Right atrium auricular region (tissue), 2 donors: Measurements from ENCODE around the gene AGO4. TPM values are rescaled to one million over a fixed set of nuclear protein-coding genes. Genes with fewer than 3 reads are reported as not detected.

Experiments used
- DNase-seq: peaks from one replicate; pipeline ENCODE4 v3.0.0-alpha.2; 2019; ENCODE audit warnings: low spot score
- H3K27ac ChIP-seq, 2 donors: fragments of 200-600 bp; sonication (generic); 1 replicate in 1 of 2; 2 replicates in 1 of 2; pipeline ENCODE4 v1.5.1; 2016 to 2019
- H3K27me3 ChIP-seq, 2 donors: fragments of 200-600 bp; sonication (generic); one replicate each; pipeline versions ENCODE4 v1.5.1 to v1.6.0; 2017 to 2019
- H3K36me3 ChIP-seq: fragments of 200-600 bp; sonication (generic); one replicate; pipeline ENCODE4 v1.5.1; 2016
- H3K4me1 ChIP-seq, 2 donors: fragments of 200-600 bp; sonication (generic); one replicate each; pipeline versions ENCODE4 v1.5.1 to v1.6.0; 2017 to 2019
- H3K4me3 ChIP-seq, 2 donors: fragments of 200-600 bp; sonication (generic); 1 replicate in 1 of 2; 2 replicates in 1 of 2; pipeline ENCODE4 v1.5.1; 2017 to 2019; ENCODE audit warnings: mild to moderate bottlenecking in 1 of 2, moderate library complexity in 1 of 2
- H3K9me3 ChIP-seq, 2 donors: fragments of 200-600 bp; sonication (generic); one replicate each; pipeline ENCODE4 v1.5.1; 2019
- total RNA-seq, 2 donors: library from RNA; depleted of rRNA; stranded (reverse); fragments of >200 nt; gene quantifications; one replicate each; pipeline ENCODE4 v1.1.0, GENCODE V29; 2016
- TF ChIP-seq, protein P1 (sequence below), 2 donors: fragments of 200-600 bp; sonication (generic); IDR thresholded peaks; one replicate each; pipeline ENCODE4 v1.5.1; 2019; ENCODE audit warnings: antibody characterized with exemption in 2 of 2

Gene AGO4
- total RNA-seq, 2 donors from 2014 or later = 15.7 to 16.4 TPM

DNA sequence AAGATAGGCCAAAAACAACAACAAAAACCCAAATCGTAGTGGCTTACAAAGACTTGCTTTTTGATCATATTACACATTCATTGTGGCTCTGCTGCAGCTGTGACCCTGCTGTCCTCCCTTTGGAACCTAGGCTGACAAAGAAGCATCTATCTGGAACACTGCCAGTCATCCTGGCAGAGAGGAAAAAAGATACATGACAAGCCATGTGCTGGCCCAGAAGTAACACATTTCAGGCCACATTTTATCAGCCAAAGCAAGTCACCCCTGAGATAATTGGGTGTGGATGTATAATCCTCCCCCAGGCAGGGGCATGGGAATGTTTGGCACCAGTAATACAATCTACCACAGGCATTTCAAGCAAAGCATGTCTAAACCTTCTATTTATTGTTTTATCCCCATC, 38.0 kb downstream of the AGO4 start:
- Histone ChIP-seq H3K27ac (peak overlapping the region; percentile 46 to 85), H3K4me1 (peaks cover 0 to 13% of the 10 kb centered on the region in 2 donors), H3K27me3 (no peaks in the 10 kb centered on the region), H3K36me3 (peaks cover 47% of the 10 kb centered on the region), H3K4me3 (no peak overlapping the region), H3K9me3 (no peaks in the 10 kb centered on the region)
- TF ChIP-seq, protein P1, sequence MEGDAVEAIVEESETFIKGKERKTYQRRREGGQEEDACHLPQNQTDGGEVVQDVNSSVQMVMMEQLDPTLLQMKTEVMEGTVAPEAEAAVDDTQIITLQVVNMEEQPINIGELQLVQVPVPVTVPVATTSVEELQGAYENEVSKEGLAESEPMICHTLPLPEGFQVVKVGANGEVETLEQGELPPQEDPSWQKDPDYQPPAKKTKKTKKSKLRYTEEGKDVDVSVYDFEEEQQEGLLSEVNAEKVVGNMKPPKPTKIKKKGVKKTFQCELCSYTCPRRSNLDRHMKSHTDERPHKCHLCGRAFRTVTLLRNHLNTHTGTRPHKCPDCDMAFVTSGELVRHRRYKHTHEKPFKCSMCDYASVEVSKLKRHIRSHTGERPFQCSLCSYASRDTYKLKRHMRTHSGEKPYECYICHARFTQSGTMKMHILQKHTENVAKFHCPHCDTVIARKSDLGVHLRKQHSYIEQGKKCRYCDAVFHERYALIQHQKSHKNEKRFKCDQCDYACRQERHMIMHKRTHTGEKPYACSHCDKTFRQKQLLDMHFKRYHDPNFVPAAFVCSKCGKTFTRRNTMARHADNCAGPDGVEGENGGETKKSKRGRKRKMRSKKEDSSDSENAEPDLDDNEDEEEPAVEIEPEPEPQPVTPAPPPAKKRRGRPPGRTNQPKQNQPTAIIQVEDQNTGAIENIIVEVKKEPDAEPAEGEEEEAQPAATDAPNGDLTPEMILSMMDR (IDR thresholded peaks at IDR 0.05) = no peak
- DNase-seq = no peak

DNA sequence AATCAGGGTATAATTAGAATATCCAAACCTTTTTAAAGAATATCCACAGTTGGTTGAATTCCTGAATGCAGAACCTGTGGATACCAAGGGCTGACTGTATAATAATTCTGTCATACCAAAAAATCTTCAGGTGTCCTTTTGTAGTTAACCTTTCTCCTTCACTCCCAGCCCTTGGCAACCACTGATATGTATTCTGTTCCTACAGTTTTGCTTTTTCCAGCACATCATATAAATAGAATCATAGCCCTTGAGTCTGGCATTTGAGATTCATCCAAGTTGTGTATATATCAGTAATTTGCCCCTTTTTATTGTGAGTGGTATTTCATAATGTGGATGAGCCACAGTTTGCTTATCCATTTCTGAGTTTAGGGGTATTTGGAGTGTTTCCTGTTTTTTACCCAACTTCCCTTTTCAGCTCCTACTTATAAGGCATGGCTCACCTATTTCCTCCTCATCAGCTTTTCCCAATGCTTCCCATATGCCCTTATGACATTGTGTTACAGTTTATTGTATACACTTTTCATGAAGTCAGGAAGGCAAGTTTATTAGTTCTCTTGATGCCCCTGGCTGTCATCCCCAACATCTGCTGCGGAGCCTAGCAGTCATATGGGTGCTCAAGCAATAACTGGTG, 40.2 kb downstream of the AGO4 start:
- Histone ChIP-seq H3K4me1 (peaks cover 0 to 30% of the 10 kb centered on the region in 2 donors), H3K36me3 (peaks cover 24% of the 10 kb centered on the region), H3K27me3 (no peaks in the 10 kb centered on the region), H3K9me3 (no peaks in the 10 kb centered on the region), H3K4me3 (no peak overlapping the region), H3K27ac (peak overlapping the region; percentile 54 to 85)
- TF ChIP-seq, protein P1 (IDR thresholded peaks at IDR 0.05) = no peak
- DNase-seq = no peak

DNA sequence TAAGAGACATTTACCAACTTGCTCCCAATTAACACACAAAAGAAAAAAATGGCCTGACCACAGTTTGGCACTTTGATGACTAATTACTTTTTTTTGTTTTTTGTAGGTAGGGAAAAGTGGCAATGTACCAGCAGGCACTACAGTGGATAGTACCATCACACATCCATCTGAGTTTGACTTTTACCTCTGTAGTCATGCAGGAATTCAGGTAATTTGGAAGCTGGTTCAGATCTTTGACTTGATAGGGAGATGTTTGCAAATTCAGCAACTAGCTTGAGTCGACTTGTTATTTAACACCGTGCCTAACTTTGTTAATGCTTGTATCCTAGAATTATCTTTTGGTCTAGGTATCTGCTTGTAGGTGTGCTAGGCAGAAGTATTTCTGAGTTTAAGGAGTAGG, 42.2 kb downstream of the AGO4 start:
- Histone ChIP-seq H3K9me3 (no peaks in the 10 kb centered on the region), H3K4me3 (no peak overlapping the region), H3K4me1 (peaks cover 0 to 30% of the 10 kb centered on the region in 2 donors), H3K27me3 (no peaks in the 10 kb centered on the region), H3K36me3 (peaks cover 21% of the 10 kb centered on the region), H3K27ac (peak overlapping the region in 1 of 2 donors; percentile 85)
- TF ChIP-seq, protein P1 (IDR thresholded peaks at IDR 0.05) = no peak
- DNase-seq = no peak

DNA sequence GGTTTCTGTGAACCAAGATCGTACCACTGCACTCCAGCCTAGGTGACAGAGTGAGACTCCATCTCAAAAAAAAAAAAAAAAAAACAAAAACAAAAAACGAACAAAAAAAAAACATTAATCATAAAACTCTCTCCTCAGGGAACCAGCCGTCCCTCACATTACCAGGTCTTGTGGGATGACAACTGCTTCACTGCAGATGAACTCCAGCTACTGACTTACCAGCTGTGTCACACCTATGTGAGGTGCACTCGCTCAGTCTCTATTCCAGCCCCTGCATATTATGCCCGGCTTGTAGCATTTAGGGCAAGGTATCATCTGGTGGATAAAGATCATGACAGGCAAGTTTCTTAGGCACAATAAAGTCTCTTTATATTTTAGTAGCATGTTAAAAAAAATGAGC, 42.9 kb downstream of the AGO4 start:
- Histone ChIP-seq H3K9me3 (no peaks in the 10 kb centered on the region), H3K4me1 (peaks cover 0 to 23% of the 10 kb centered on the region in 2 donors), H3K27me3 (no peaks in the 10 kb centered on the region), H3K36me3 (peaks cover 25% of the 10 kb centered on the region), H3K27ac (peak overlapping the region; percentile 49 to 85), H3K4me3 (no peak overlapping the region)
- TF ChIP-seq, protein P1 (IDR thresholded peaks at IDR 0.05) = no peak
- DNase-seq = no peak

DNA sequence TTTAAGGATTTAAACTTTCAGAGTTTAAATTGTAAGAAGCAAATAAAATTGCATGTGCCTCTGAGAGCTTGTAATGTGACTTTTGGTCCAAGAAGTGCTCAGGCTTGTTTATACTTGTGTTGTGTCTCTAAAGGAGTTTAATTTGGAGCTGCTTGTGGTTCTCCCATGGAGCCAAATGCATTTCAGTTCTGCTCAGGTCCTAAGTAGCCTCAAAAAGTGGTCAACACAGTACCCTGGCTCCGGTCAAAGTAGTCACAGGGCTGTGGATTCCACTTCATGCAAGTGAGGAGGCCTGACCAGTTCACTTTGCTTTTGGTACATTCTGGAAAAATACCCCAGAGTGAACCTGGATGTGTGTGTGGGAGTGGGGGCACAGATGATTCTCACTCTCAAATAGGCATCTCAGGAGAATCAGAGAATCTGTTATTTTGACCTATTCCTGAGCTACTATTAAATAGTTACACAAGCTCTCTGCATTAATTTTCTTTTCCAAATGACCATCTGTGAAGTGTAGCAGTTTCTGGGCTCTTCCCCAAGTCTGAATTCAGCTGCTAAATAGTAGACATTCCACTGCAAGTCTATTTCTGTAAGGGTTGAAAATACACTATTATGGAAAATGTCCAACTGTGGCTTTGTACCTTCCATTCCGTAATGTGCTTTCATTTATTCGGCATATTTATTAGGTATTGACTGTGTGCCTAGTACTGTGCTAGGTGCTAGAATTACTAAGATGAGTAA, 43.5 kb downstream of the AGO4 start:
- Histone ChIP-seq H3K9me3 (no peaks in the 10 kb centered on the region), H3K27me3 (no peaks in the 10 kb centered on the region), H3K4me3 (no peak overlapping the region), H3K4me1 (peaks cover 0 to 18% of the 10 kb centered on the region in 2 donors), H3K36me3 (peaks cover 30% of the 10 kb centered on the region), H3K27ac (peak overlapping the region; percentile 49 to 85)
- no peak for DNase-seq
- TF ChIP-seq, protein P1 (IDR thresholded peaks at IDR 0.05) = no peak
